ENCODE data around the gene AHNAK2. TPM values are rescaled to one million over a fixed set of nuclear protein-coding genes. Genes with fewer than 3 reads are reported as not detected.

The AHNAK2 gene
- polyA plus RNA-seq, 1 donor = 3.3 TPM

GRCh38 chr14:105011312-105011990, 33.3 kb upstream of the AHNAK2 start:
- WGBS (ENCODE audit: insufficient coverage, low lambda C conversion rate) = 60% methylated on average over 3 of the region's 29 CpGs
- H3K9me3 ChIP-seq (ENCODE audit: control insufficient read depth, low read depth, low read length) = no peaks in the 10 kb centered on the region
- DNase-seq = no peak
- no peaks in the 10 kb centered on the region for H3K27me3 ChIP-seq (ENCODE audit: control insufficient read depth, insufficient read depth, low read length)
- H3K4me1 ChIP-seq (ENCODE audit: control insufficient read depth, insufficient read depth, low read length) = no peaks in the 10 kb centered on the region
- H3K4me3 ChIP-seq (ENCODE audit: low read length) = no peak overlapping the region
- H3K36me3 ChIP-seq (ENCODE audit: control insufficient read depth, insufficient read depth, low read length) = peaks cover 40% of the 10 kb centered on the region
- H3K27ac ChIP-seq (ENCODE audit: low read length) = no peak overlapping the region

- H3K4me3 ChIP-seq (ENCODE audit: low read length) = no peak overlapping the region
- H3K36me3 ChIP-seq (ENCODE audit: control insufficient read depth, insufficient read depth, low read length) = peaks cover 43% of the 10 kb centered on the region
- no peak overlapping the region for H3K27ac ChIP-seq (ENCODE audit: low read length)
- no peaks in the 10 kb centered on the region for H3K9me3 ChIP-seq (ENCODE audit: control insufficient read depth, low read depth, low read length)
- DNase-seq = no peak
- no CpG with 5 or more reads among the region's 17 CpGs for WGBS (ENCODE audit: insufficient coverage, low lambda C conversion rate)
- no peaks in the 10 kb centered on the region for H3K27me3 ChIP-seq (ENCODE audit: control insufficient read depth, insufficient read depth, low read length)
- no peaks in the 10 kb centered on the region for H3K4me1 ChIP-seq (ENCODE audit: control insufficient read depth, insufficient read depth, low read length)
These were observed 32.7 kb upstream of the AHNAK2 start for GRCh38 chr14:105010891-105011291.

- no CpG with 5 or more reads among the region's 4 CpGs for WGBS (ENCODE audit: insufficient coverage, low lambda C conversion rate)
- H3K4me1 ChIP-seq (ENCODE audit: control insufficient read depth, insufficient read depth, low read length) = no peaks in the 10 kb centered on the region
- H3K4me3 ChIP-seq (ENCODE audit: low read length) = no peak overlapping the region
- no peaks in the 10 kb centered on the region for H3K27me3 ChIP-seq (ENCODE audit: control insufficient read depth, insufficient read depth, low read length)
- DNase-seq = no peak
- H3K27ac ChIP-seq (ENCODE audit: low read length) = no peak overlapping the region
- peaks cover 43% of the 10 kb centered on the region for H3K36me3 ChIP-seq (ENCODE audit: control insufficient read depth, insufficient read depth, low read length)
- H3K9me3 ChIP-seq (ENCODE audit: control insufficient read depth, low read depth, low read length) = no peaks in the 10 kb centered on the region
These were observed 31.9 kb upstream of the AHNAK2 start for GRCh38 chr14:105010106-105010505.

GRCh38 chr14:105007593-105008264, 29.6 kb upstream of the AHNAK2 start:
- no peak for DNase-seq
- Histone ChIP-seq H3K4me3 (ENCODE audit: low read length) (no peak overlapping the region), H3K27ac (ENCODE audit: low read length) (no peak overlapping the region), H3K36me3 (ENCODE audit: control insufficient read depth, insufficient read depth, low read length) (peaks cover 43% of the 10 kb centered on the region), H3K27me3 (ENCODE audit: control insufficient read depth, insufficient read depth, low read length) (no peaks in the 10 kb centered on the region), H3K9me3 (ENCODE audit: control insufficient read depth, low read depth, low read length) (no peaks in the 10 kb centered on the region), H3K4me1 (ENCODE audit: control insufficient read depth, insufficient read depth, low read length) (no peaks in the 10 kb centered on the region)
- WGBS (ENCODE audit: insufficient coverage, low lambda C conversion rate) = no CpG with 5 or more reads among the region's 19 CpGs

- Histone ChIP-seq H3K27me3 (ENCODE audit: control insufficient read depth, insufficient read depth, low read length) (no peaks in the 10 kb centered on the region), H3K9me3 (ENCODE audit: control insufficient read depth, low read depth, low read length) (no peaks in the 10 kb centered on the region), H3K4me1 (ENCODE audit: control insufficient read depth, insufficient read depth, low read length) (no peaks in the 10 kb centered on the region), H3K27ac (ENCODE audit: low read length) (no peak overlapping the region), H3K36me3 (ENCODE audit: control insufficient read depth, insufficient read depth, low read length) (peaks cover 43% of the 10 kb centered on the region), H3K4me3 (ENCODE audit: low read length) (no peak overlapping the region)
- WGBS (ENCODE audit: insufficient coverage, low lambda C conversion rate) = no CpG with 5 or more reads among the region's 21 CpGs
- no peak for DNase-seq
These were observed 28.8 kb upstream of the AHNAK2 start for GRCh38 chr14:105006831-105007592.

GRCh38 chr14:105005929-105006830, 28.0 kb upstream of the AHNAK2 start:
- no CpG with 5 or more reads among the region's 21 CpGs for WGBS (ENCODE audit: insufficient coverage, low lambda C conversion rate)
- Histone ChIP-seq H3K27ac (ENCODE audit: low read length) (no peak overlapping the region), H3K27me3 (ENCODE audit: control insufficient read depth, insufficient read depth, low read length) (no peaks in the 10 kb centered on the region), H3K36me3 (ENCODE audit: control insufficient read depth, insufficient read depth, low read length) (peaks cover 36% of the 10 kb centered on the region), H3K9me3 (ENCODE audit: control insufficient read depth, low read depth, low read length) (no peaks in the 10 kb centered on the region), H3K4me1 (ENCODE audit: control insufficient read depth, insufficient read depth, low read length) (no peaks in the 10 kb centered on the region), H3K4me3 (ENCODE audit: low read length) (no peak overlapping the region)
- DNase-seq = no peak

GRCh38 chr14:105005329-105005928, 27.3 kb upstream of the AHNAK2 start:
- H3K4me3 ChIP-seq (ENCODE audit: low read length) = no peak overlapping the region
- no peak for DNase-seq
- H3K4me1 ChIP-seq (ENCODE audit: control insufficient read depth, insufficient read depth, low read length) = no peaks in the 10 kb centered on the region
- no peaks in the 10 kb centered on the region for H3K9me3 ChIP-seq (ENCODE audit: control insufficient read depth, low read depth, low read length)
- WGBS (ENCODE audit: insufficient coverage, low lambda C conversion rate) = 100% methylated on average over 4 of the region's 20 CpGs
- H3K27ac ChIP-seq (ENCODE audit: low read length) = no peak overlapping the region
- H3K36me3 ChIP-seq (ENCODE audit: control insufficient read depth, insufficient read depth, low read length) = peaks cover 30% of the 10 kb centered on the region
- H3K27me3 ChIP-seq (ENCODE audit: control insufficient read depth, insufficient read depth, low read length) = no peaks in the 10 kb centered on the region

GRCh38 chr14:104999361-104999760, 21.2 kb upstream of the AHNAK2 start:
- Histone ChIP-seq H3K36me3 (ENCODE audit: control insufficient read depth, insufficient read depth, low read length) (peaks cover 12% of the 10 kb centered on the region), H3K4me3 (ENCODE audit: low read length) (no peak overlapping the region), H3K27ac (ENCODE audit: low read length) (no peak overlapping the region), H3K4me1 (ENCODE audit: control insufficient read depth, insufficient read depth, low read length) (no peaks in the 10 kb centered on the region), H3K9me3 (ENCODE audit: control insufficient read depth, low read depth, low read length) (peaks cover 3% of the 10 kb centered on the region), H3K27me3 (ENCODE audit: control insufficient read depth, insufficient read depth, low read length) (no peaks in the 10 kb centered on the region)
- no CpG with 5 or more reads among the region's 3 CpGs for WGBS (ENCODE audit: insufficient coverage, low lambda C conversion rate)
- no peak for DNase-seq

- Histone ChIP-seq H3K9me3 (ENCODE audit: control insufficient read depth, low read depth, low read length) (peaks cover 3% of the 10 kb centered on the region), H3K27me3 (ENCODE audit: control insufficient read depth, insufficient read depth, low read length) (no peaks in the 10 kb centered on the region), H3K4me1 (ENCODE audit: control insufficient read depth, insufficient read depth, low read length) (no peaks in the 10 kb centered on the region), H3K36me3 (ENCODE audit: control insufficient read depth, insufficient read depth, low read length) (peaks cover 14% of the 10 kb centered on the region), H3K4me3 (ENCODE audit: low read length) (no peak overlapping the region), H3K27ac (ENCODE audit: low read length) (no peak overlapping the region)
- no CpG with 5 or more reads among the region's 5 CpGs for WGBS (ENCODE audit: insufficient coverage, low lambda C conversion rate)
- DNase-seq = no peak
These were observed 20.6 kb upstream of the AHNAK2 start for GRCh38 chr14:104998801-104999200.
